ENCODE data around the gene GSTM2. TPM values are rescaled to one million over a fixed set of nuclear protein-coding genes. Genes with fewer than 3 reads are reported as not detected.
"Not testable (repeated sequence)": the region's sequence is repeated elsewhere in the genome, so short reads cannot be mapped to it uniquely, and the experiment has no call there.

The GSTM2 gene
- polyA plus RNA-seq, 12 donors: 122 to 195 (median 169) TPM; not detected in 1

- DNase-seq: no peak
Measured at GRCh38 chr1:109671067-109671466, 3.2 kb downstream of the GSTM2 start.

DNA sequence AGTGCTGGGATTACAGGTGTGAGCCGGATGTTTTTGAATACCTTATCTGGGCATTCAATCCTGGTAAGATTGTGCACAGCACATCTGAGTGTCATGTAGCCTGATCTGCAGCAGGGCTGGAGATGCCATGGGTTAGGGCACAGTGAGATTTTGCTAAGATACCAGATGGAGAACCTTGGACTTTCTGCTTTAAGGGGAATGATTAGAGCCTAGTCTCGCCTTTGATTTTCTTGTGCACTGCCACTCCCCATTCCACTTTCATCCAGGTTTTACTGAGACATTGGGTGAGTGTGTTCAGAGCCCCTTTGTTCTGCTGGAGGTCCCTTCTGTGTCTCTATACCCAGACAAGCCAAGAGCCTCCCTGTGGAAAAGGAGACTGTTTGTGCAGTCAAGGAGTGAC is 6.0 kb downstream of the GSTM2 start:
- not testable (repeated sequence) for DNase-seq

DNA sequence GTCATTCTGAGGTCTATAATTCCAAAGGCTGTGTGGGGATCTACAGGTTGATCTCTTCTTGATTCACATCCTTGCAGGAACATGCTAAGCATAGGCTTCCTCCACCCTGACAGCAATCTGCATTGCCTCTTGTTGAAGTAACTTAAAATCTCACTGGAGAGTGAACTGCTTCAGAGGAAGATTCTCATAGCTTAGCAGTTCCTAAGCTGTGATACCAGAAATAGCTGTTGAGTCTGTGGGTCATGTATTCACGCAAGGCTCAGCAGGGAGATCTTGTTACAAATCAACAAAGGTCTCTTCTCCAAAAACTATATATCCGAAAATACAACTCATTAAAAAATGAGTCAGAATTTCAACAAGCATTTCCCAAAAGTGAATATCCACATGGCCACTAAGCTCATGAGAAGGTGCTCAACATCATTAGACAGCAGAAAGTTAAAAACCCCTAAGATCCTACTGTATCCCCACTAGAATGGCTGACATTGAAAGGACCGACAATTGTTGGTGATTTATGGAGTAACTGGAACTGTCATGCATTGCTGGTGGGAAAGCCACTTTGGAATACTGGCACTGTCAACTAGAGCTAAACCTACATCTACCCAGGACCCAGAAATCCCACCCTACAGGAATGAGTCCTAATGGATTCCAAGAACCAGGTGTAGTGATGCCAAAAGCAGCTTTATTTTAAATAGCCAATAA is 9.0 kb downstream of the GSTM2 start:
- not testable (repeated sequence) for DNase-seq

DNA sequence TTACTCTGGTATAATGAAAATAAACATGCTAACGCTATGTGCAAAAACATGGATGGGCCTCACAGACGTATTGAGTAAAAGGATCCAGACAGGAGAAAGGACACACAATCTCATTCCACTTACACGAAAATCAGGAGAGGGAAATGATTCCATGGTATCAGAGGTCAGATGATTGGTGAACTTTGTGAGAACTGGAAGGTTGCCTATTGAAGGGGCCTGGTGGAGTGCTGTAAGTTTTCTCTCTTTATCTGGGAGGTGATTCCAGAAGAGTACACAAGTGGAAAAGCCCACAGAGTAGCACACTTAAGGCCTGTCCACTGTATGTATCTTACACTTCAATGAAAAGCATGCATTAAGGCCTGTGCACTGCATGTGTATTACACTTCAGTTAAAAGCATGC is 9.6 kb downstream of the GSTM2 start:
- no peak for DNase-seq

DNA sequence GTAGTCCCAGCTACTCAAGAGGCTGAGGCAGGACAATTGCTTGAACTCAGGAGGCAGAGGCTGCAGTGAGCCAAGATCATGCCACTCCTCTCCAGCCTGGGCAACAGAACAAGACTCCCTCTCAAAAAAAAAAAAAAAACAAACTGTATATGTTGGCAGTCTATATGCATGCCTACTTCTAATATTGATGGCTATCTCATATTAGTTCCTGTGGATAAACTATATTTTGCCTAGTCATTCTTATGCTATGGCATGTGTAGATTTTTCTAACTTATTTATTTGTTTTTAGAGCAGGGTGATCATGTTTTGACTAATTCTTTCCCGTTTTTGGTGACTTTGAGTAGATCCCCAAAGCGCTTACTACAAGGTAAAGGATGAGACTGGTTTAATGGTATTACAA is 10.8 kb downstream of the GSTM2 start:
- not testable (repeated sequence) for DNase-seq

DNA sequence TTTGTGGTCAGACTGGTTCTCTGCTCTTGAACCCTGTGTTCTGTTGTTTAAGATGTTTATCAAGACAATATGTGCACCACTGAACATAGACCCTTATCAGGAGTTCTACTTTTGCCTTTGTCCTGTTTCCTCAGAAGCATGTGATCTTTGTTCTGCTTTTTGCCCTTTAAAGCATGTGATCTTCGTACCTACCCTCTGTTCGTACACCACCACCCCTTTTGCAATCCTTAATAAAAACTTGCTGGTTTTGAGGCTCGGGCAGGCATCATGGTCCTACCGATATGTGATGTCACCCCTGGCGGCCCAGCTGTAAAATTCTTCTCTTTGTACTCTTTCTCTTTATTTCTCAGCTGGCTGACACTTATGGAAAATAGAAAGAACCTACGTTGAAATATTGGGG is 16.9 kb downstream of the GSTM2 start:
- not testable (repeated sequence) for DNase-seq

GRCh38 chr1:109685399-109685798 is 17.5 kb downstream of the GSTM2 start:
- not testable (repeated sequence) for DNase-seq

DNA sequence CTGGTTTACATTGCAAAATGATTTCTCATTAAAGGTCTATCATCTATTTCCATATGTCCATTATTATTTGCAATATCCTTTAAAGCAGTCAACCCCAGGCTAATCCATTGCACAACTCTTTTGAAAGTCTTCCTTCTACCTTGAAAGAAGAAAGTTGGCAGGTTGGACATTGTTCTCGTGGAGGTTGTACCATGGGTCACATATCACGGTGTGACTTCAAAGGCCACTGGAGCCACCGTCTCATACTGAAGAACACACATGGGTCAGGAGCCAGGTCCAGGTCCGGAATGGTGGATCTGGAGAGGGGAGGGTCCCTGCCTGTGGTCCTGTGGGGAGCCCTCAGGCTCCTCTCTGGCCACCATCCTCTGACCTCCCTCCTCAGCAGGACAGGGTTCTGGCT is 18.0 kb downstream of the GSTM2 start:
- DNase-seq: not testable (repeated sequence)

- DNase-seq: not testable (repeated sequence)
Measured at GRCh38 chr1:109687109-109687508, 19.3 kb downstream of the GSTM2 start.

GRCh38 chr1:109687641-109688499 is 20.0 kb downstream of the GSTM2 start, which contains the start of gene GSTM1:
Gene GSTM1, plus strand, starts transcription at chr1:109687817. Its CDS starts 57 bp downstream, at chr1:109687874.
- no peak for DNase-seq

GRCh38 chr1:109689844-109690405 is 22.1 kb downstream of the GSTM2 start:
- no peak for DNase-seq

DNA sequence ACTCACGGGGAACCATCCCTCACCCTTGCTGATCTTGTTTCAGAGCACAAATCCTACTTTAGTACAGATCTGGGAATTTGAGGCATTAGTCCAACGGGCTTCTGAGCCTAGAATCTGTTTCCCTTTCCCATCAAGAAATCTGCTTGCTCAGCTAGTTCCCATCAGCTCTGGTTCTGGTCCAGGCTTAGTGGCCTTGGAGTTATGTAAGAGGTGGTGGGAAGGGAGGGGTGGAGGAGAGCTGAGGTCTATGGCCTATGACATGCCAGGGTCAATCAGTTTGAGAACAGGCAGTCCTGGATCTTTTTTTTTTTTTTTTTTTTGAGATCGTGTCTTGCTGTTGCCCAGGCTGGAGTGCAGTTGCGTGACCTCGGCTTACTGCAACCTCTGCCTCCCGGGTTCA is 23.9 kb downstream of the GSTM2 start:
- DNase-seq: no peak

- not testable (repeated sequence) for DNase-seq
Measured at GRCh38 chr1:109694400-109694799, 26.5 kb downstream of the GSTM2 start.

DNA sequence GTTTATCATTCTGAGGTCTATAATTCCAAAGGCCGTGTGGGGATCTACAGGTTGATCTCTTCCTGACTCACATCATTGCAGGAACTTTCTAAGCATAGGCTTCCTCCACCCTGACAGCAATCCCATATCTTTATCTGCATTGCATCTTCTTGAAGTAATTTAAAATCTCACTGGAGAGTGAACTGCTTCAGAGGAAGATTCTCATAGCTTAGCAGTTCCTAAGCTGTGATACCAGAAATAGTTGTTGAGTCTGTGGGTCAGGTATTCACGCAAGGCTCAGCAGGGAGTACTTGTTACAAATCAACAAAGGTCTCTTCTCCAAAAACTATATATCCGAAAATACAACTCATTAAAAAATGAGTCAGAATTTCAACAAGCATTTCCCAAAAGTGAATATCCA is 27.3 kb downstream of the GSTM2 start:
- not testable (repeated sequence) for DNase-seq

DNA sequence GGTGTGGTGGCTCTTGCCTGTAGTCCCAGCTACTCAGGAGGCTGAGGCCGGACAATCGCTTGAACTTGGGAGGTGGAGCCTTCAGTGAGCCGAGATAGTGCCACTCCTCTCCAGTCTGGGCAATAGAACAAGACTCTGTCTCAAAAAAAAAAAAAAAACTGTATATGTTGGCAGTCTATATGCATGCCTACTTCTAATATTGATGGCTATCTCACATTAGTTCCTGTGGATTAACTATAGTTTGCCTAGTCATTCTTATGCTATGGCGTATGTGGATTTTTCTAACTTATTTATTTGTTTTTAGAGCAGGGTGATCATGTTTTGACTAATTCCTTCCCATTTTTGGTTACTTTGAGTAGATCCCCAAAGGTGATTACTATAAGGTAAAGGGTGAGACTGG is 29.2 kb downstream of the GSTM2 start:
- DNase-seq: no peak

- DNase-seq: not testable (repeated sequence)
Measured at GRCh38 chr1:109697861-109698260, 30.0 kb downstream of the GSTM2 start.

GRCh38 chr1:109702940-109703339 is 35.1 kb downstream of the GSTM2 start:
- DNase-seq: not testable (repeated sequence)

GRCh38 chr1:109704173-109704572 is 36.3 kb downstream of the GSTM2 start:
- DNase-seq: no peak

GRCh38 chr1:109705411-109705810 is 37.6 kb downstream of the GSTM2 start:
- no peak for DNase-seq

GRCh38 chr1:109708949-109709348 is 41.1 kb downstream of the GSTM2 start:
- not testable (repeated sequence) for DNase-seq

DNA sequence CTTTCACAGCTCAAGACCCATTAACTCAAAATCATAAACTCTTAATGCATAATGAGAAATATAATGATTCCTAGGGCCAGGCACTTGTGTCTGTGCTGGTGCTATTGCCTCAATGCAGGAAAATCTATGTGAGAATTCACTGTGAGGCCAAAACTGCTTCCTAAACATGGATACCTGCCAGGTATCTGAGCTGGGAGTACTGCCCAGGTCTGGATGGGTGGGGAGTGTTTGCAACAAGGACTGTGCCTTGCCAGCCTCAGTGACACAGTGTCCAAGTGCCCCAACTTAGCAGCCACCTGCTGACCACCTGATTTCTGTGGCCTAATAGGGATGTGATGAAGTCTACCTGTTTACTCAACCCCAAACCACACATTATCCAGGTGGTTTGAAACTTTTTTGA is 42.0 kb downstream of the GSTM2 start:
- not testable (repeated sequence) for DNase-seq

DNA sequence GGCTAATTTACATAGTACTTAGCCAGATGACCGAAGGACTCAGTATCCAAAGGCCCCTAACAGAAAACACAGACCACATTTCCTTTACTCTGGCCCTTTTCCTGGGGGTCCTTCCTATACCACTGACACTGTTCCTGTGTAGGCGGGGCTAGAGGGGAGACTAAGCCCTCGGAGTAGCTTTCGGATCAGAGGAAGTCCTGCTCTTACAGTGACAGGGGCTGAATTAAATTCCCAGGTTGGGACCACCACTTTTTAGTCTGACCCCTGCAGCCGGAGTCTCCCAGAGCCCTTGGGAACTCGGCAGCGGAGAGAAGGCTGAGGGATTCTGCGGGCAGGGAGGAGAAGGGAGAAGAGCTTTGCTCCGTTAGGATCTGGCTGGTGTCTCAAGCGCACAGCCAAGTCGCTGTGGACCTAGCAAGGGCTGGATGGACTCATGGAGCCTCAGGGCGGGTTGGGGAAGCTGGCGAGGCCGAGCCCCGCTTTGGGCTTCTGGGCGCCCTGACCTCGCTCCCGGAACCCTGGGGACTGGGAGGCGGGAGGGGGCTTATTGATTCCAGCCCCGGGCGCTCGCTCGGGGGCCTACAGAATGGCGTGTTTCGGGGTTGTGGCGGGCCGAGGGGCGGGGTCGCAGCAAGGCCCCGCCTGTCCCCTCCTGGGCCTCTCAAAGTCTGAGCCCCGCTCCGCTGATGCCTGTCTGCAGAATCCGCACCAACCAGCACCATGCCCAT is 43.9 kb downstream of the GSTM2 start, which contains the start of gene GSTM5:
TSS of gene GSTM5 (plus strand) at position 659 of the 728 bp plus-strand sequence. CDS start at position 721, 62 bp downstream.
- DNase-seq: peak; percentile 54

All from muscle of arm (tissue), 12 donors.